ENCODE data around the gene CPAMD8. TPM values are rescaled to one million over a fixed set of nuclear protein-coding genes. Genes with fewer than 3 reads are reported as not detected.

The CPAMD8 gene
- total and polyA plus RNA-seq, 9 of the 15 experiments (the other 6 are each of a cell fraction or from before 2014, with no cell fraction given) = 0.20 to 2.1 (median 1.3) TPM

- TF ChIP-seq ZNF407 (IDR thresholded peaks at IDR 0.05; ENCODE audit: low read depth) (no peak), SMAD3 (CRISPR knock-in tag; conservative IDR thresholded peaks at IDR 0.05) (no peak), PTRF (tag; IDR thresholded peaks at IDR 0.05) (0 out of 2 replicates have a peak, but pooled peaks have one; percentile 32), IRF2 (CRISPR knock-in tag; IDR thresholded peaks at IDR 0.05) (no peak), LEF1 (IDR thresholded peaks at IDR 0.05) (peak; percentile 74), ZNF354B (CRISPR knock-in tag; IDR thresholded peaks at IDR 0.05) (no peak), SMARCE1 (IDR thresholded peaks at IDR 0.05) (no peak; the same call in none of the 2 replicates), HDAC2 (IDR thresholded peaks at IDR 0.05) (no peak), ZC3H11A (IDR thresholded peaks at IDR 0.05; ENCODE audit: low read depth, low read length) (no peak), ARHGAP35 (IDR thresholded peaks at IDR 0.05; ENCODE audit: partially characterized antibody) (no peak), ZNF224 (CRISPR knock-in tag; IDR thresholded peaks at IDR 0.05) (no peak), CHD1 (IDR thresholded peaks at IDR 0.05; ENCODE audit: low read length) (no peak), THRAP3 (IDR thresholded peaks at IDR 0.05; ENCODE audit: borderline replicate concordance) (no peak), TEAD1 (CRISPR knock-in tag; IDR thresholded peaks at IDR 0.05) (no peak), ZNF436 (CRISPR knock-in tag; IDR thresholded peaks at IDR 0.05) (no peak)
- TF ChIP-seq, protein P1, sequence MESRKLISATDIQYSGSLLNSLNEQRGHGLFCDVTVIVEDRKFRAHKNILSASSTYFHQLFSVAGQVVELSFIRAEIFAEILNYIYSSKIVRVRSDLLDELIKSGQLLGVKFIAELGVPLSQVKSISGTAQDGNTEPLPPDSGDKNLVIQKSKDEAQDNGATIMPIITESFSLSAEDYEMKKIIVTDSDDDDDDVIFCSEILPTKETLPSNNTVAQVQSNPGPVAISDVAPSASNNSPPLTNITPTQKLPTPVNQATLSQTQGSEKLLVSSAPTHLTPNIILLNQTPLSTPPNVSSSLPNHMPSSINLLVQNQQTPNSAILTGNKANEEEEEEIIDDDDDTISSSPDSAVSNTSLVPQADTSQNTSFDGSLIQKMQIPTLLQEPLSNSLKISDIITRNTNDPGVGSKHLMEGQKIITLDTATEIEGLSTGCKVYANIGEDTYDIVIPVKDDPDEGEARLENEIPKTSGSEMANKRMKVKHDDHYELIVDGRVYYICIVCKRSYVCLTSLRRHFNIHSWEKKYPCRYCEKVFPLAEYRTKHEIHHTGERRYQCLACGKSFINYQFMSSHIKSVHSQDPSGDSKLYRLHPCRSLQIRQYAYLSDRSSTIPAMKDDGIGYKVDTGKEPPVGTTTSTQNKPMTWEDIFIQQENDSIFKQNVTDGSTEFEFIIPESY (CRISPR knock-in tag; IDR thresholded peaks at IDR 0.05) = no peak
- TF ChIP-seq, protein P2, sequence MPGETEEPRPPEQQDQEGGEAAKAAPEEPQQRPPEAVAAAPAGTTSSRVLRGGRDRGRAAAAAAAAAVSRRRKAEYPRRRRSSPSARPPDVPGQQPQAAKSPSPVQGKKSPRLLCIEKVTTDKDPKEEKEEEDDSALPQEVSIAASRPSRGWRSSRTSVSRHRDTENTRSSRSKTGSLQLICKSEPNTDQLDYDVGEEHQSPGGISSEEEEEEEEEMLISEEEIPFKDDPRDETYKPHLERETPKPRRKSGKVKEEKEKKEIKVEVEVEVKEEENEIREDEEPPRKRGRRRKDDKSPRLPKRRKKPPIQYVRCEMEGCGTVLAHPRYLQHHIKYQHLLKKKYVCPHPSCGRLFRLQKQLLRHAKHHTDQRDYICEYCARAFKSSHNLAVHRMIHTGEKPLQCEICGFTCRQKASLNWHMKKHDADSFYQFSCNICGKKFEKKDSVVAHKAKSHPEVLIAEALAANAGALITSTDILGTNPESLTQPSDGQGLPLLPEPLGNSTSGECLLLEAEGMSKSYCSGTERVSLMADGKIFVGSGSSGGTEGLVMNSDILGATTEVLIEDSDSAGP (CRISPR knock-in tag; IDR thresholded peaks at IDR 0.05) = no peak
Observed at GRCh38 chr19:16887353-16888265, 139.0 kb downstream of the CPAMD8 start (continued).
